SK-N-SH (cell line): ENCODE measurements around the gene CARS2. TPM values are rescaled to one million over a fixed set of nuclear protein-coding genes. Genes with fewer than 3 reads are reported as not detected.

Source experiments
- CTCF ChIA-PET: fragments of 300-600, 350-600 bp; formaldehyde crosslinking; extraction: SDS; loops from one replicate; lab custom pipeline; 2021; lab: Yijun Ruan, JAX
- POLR2A ChIA-PET: fragments of 350-600 bp; sonication (Branson Sonifier 250); formaldehyde crosslinking; extraction: SDS; loops from one replicate; lab custom pipeline; 2020; ENCODE audit warnings: antibody characterized with exemption, inconsistent platforms; lab: Yijun Ruan, JAX
- DNase-seq: peaks from one replicate; pipeline ENCODE4 v3.0.0; 2012
- H2AFZ ChIP-seq: fragments of 200-600 bp; sonication (generic); 2 replicates; pipeline ENCODE4 v1.8.1; 2016; ENCODE audit warnings: antibody characterized with exemption, mild to moderate bottlenecking, low read depth
- H3F3A ChIP-seq: fragments of 200-600 bp; sonication (generic); replicated peaks from 2 replicates; pipeline ENCODE3; 2016; ENCODE audit warnings: antibody characterized with exemption, mild to moderate bottlenecking; ENCODE audit not compliant: insufficient read depth
- H3K27ac ChIP-seq, 2 experiments: fragments of 200-500 bp in 1 of 2; fragments of 200-600 bp in 1 of 2; sonication (Bioruptor generic) in 1 of 2; sonication (generic), shearing (Covaris generic) in 1 of 2; 2 replicates each; pipeline versions ENCODE4 v1.5.1 to v1.6.1; 2014 to 2016; ENCODE audit warnings: low read depth in 2 of 2, inconsistent platforms in 1 of 2, low read length in 1 of 2, mild to moderate bottlenecking in 1 of 2, mixed read lengths in 1 of 2
- H3K27me3 ChIP-seq: fragments of 200-600 bp; sonication (generic), shearing (Covaris generic); 2 replicates; pipeline ENCODE4 v1.6.1; 2016; ENCODE audit warnings: mixed run types; ENCODE audit not compliant: insufficient read depth
- H3K36me3 ChIP-seq, 2 experiments: fragments of 200-500 bp in 1 of 2; fragments of 200-600 bp in 1 of 2; sonication (Bioruptor generic) in 1 of 2; sonication (generic) in 1 of 2; replicated peaks in 1 of 2; 2 replicates each; pipeline versions ENCODE3 to v1.5.1; 2014 to 2016; ENCODE audit warnings: low read length in 1 of 2, mild to moderate bottlenecking in 1 of 2; ENCODE audit not compliant: insufficient read depth in 2 of 2, control insufficient read depth in 1 of 2
- H3K4me1 ChIP-seq, 2 experiments: fragments of 200-500 bp in 1 of 2; fragments of 200-600 bp in 1 of 2; sonication (Bioruptor generic) in 1 of 2; sonication (generic), shearing (Covaris generic) in 1 of 2; 2 replicates each; pipeline versions ENCODE4 v1.5.1 to v1.6.1; 2014 to 2016; ENCODE audit warnings: low read depth in 1 of 2, low read length in 1 of 2, mixed run types in 1 of 2; ENCODE audit not compliant: insufficient read depth in 2 of 2, control insufficient read depth in 1 of 2
- H3K4me2 ChIP-seq: fragments of 200-600 bp; sonication (generic), shearing (Covaris generic); 2 replicates; pipeline ENCODE4 v1.6.1; 2017; ENCODE audit warnings: mixed run types
- H3K4me3 ChIP-seq, 2 experiments: fragments of 200-500 bp in 1 of 2; fragments of 200-600 bp in 1 of 2; sonication (Bioruptor generic) in 1 of 2; sonication (generic), shearing (Covaris generic) in 1 of 2; 2 replicates each; pipeline versions ENCODE4 v1.5.1 to v1.8.1; 2014 to 2016; ENCODE audit warnings: low read depth in 2 of 2, inconsistent platforms in 1 of 2, low read length in 1 of 2, mild to moderate bottlenecking in 1 of 2, mixed read lengths in 1 of 2, moderate library complexity in 1 of 2
- H3K79me2 ChIP-seq: fragments of 200-600 bp; sonication (generic); 2 replicates; pipeline ENCODE4 v1.8.1; 2017; ENCODE audit warnings: mild to moderate bottlenecking; ENCODE audit not compliant: insufficient read depth
- H3K9ac ChIP-seq: fragments of 200-600 bp; sonication (generic); 2 replicates; pipeline ENCODE4 v1.6.1; 2017; ENCODE audit warnings: mixed run types
- H3K9me2 ChIP-seq: fragments of 200-600 bp; sonication (generic); 2 replicates; pipeline ENCODE4 v1.6.1; 2017; ENCODE audit warnings: mixed run types
- H3K9me3 ChIP-seq: fragments of 200-600 bp; sonication (generic); 2 replicates; pipeline ENCODE4 v1.6.1; 2017; ENCODE audit warnings: mixed run types, mild to moderate bottlenecking, moderate library complexity
- H4K20me1 ChIP-seq: fragments of 200-600 bp; sonication (generic); 2 replicates; pipeline ENCODE4 v1.6.1; 2017; ENCODE audit warnings: mild to moderate bottlenecking, mixed run types; ENCODE audit not compliant: insufficient read depth
- CHD2 ChIP-seq: fragments of 150-350 bp; IDR thresholded peaks from 2 replicates; pipeline ENCODE4 v1.6.1; 2018; ENCODE audit warnings: low read length; ENCODE audit not compliant: partially characterized antibody
- EP300 ChIP-seq, 2 experiments: IDR thresholded peaks; 2 replicates each; pipeline versions ENCODE4 v1.4.0 to v1.6.1; 2012; ENCODE audit warnings: borderline replicate concordance in 1 of 2, low read depth in 1 of 2, low read length in 1 of 2
- FOSL2 ChIP-seq: IDR thresholded peaks from 2 replicates; pipeline ENCODE4 v1.4.0; 2012; ENCODE audit warnings: low read depth, mild to moderate bottlenecking, moderate library complexity, borderline replicate concordance
- MEF2A ChIP-seq: IDR thresholded peaks from 2 replicates; pipeline ENCODE4 v1.4.0; 2012; ENCODE audit warnings: low read depth, borderline replicate concordance
- NFIC ChIP-seq: IDR thresholded peaks from 2 replicates; pipeline ENCODE4 v1.4.0; 2012; ENCODE audit warnings: borderline replicate concordance
- NRF1 ChIP-seq: IDR thresholded peaks from 2 replicates; pipeline ENCODE4 v1.6.1; 2012; ENCODE audit warnings: low read depth, mild to moderate bottlenecking, low read length
- POLR2AphosphoS5 ChIP-seq: IDR thresholded peaks from 2 replicates; pipeline ENCODE4 v1.6.1; 2012; ENCODE audit warnings: low read depth, low read length
- RAD21 ChIP-seq: IDR thresholded peaks from 2 replicates; pipeline ENCODE4 v1.6.1; 2012; ENCODE audit warnings: mild to moderate bottlenecking, low read length
- SMC3 ChIP-seq: IDR thresholded peaks from 2 replicates; pipeline ENCODE4 v1.6.1; 2012; ENCODE audit warnings: low read depth, low read length, improper control_type of control experiment
- TAF1 ChIP-seq: IDR thresholded peaks from 2 replicates; pipeline ENCODE4 v1.6.1; 2012; ENCODE audit warnings: low read depth, mild to moderate bottlenecking, low read length, moderate library complexity, borderline replicate concordance
- TCF12 ChIP-seq: IDR thresholded peaks from 2 replicates; pipeline ENCODE4 v1.4.0; 2012
- WGBS: methylation state at CpG from one replicate; pipeline ENCODE4 v1.1.6; 2017; ENCODE audit warnings: low lambda C conversion rate; 5-methylcytosine and 5-hydroxymethylcytosine counted together
- polyA plus RNA-seq, 3 experiments: library from polyadenylated mRNA; depleted of rRNA; stranded (reverse); fragments of >200 nt; gene quantifications; 2 replicates each; pipeline ENCODE4 v1.2.3, GENCODE V29; 2012
- TF ChIP-seq, protein P1 (sequence below): IDR thresholded peaks from 2 replicates; pipeline ENCODE4; 2012
- TF ChIP-seq, protein P2 (sequence below): IDR thresholded peaks from 2 replicates; pipeline ENCODE4 v1.4.0; 2012; ENCODE audit warnings: low read depth, borderline replicate concordance
- TF ChIP-seq, protein P3 (sequence below): fragments of 200-600 bp; sonication (generic); IDR thresholded peaks from 2 replicates; pipeline ENCODE4 v1.6.1; 2017; ENCODE audit warnings: antibody characterized with exemption, mild to moderate bottlenecking, moderate library complexity
- TF ChIP-seq, protein P4 (sequence below): IDR thresholded peaks from 2 replicates; pipeline ENCODE4 v1.4.0; 2012; ENCODE audit warnings: low read depth, borderline replicate concordance

The CARS2 gene
- polyA plus RNA-seq, 1 of the 3 experiments (the other 2 are of a cell fraction): 78.6 TPM

DNA sequence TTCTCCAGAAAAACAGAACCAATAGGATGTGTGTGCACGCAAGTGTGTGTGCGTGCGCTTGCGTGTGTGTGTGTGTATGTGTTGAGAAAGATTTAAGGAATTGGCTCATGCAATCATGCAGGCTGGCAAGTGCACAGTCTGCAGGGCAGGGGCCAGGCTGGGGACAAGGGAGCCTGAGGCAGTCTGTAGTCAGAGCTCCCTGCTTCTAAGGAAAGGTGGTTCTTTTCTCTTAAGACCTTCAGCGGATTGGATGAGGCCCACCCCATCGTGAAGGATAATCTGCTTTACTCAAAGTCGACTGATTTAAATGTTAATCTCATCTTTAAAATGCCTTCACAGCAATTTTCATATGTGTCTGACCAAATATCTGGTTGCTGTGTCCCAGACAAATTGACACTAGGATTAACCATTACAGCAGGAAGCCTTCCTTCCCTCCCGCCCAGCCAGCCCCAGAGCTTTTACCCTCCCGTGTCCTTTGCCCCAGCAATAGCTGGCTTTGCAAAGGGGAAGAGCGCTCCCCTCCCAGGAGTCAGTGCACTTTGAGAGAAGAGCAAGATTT lies 105.6 kb downstream of the CARS2 start (continued):
- TF ChIP-seq, protein P1, sequence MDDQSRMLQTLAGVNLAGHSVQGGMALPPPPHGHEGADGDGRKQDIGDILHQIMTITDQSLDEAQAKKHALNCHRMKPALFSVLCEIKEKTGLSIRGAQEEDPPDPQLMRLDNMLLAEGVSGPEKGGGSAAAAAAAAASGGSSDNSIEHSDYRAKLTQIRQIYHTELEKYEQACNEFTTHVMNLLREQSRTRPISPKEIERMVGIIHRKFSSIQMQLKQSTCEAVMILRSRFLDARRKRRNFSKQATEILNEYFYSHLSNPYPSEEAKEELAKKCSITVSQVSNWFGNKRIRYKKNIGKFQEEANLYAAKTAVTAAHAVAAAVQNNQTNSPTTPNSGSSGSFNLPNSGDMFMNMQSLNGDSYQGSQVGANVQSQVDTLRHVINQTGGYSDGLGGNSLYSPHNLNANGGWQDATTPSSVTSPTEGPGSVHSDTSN: no peak

DNA sequence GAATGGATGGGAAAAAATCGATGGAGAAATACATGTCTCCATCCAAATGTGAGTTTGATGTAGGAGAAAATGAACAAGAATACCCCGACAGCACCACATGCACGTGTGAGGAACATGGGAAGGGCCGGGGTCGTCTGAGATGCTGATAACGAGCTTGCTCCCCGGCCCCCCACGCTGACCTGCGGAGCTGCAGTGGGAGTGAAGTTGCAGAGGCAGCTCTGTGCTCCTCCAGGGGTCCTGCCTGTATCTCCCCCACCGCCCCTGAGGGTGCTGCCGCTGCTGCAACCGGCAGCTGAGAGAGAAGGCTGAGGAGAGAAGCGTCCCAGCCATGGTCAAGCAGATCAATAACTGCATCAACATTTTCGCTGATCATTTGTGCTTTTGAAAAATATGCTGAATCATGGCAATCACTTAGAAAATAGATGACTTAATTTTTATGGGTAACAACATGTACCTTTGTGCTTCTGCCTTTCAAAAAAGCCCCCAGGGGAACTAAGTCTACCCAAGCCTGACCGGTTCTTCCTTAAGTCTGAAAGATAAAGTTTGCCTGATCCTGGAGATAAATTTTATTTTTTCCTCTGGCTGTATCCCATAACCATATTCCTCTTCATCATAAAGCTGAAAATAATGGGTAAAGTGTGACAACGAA lies 108.8 kb downstream of the CARS2 start:
- POLR2A ChIA-PET: no interaction called here
- Histone ChIP-seq H3K27ac (no peak overlapping the region), H3K79me2 (no peaks in the 10 kb centered on the region), H4K20me1 (no peaks in the 10 kb centered on the region), H3K36me3 (no peaks in the 10 kb centered on the region), H3K9me3 (no peaks in the 10 kb centered on the region), H3K4me1 (no peaks in the 10 kb centered on the region), H3K9me2 (no peaks in the 10 kb centered on the region), H3F3A (peaks cover 3% of the 10 kb centered on the region), H3K9ac (no peak overlapping the region), H3K4me3 (no peak overlapping the region), H3K27me3 (no peaks in the 10 kb centered on the region), H3K4me2 (no peak overlapping the region), H2AFZ (no peak overlapping the region)
- WGBS: 88% methylated on average over 13 of the region's 16 CpGs
- CTCF ChIA-PET: interaction anchor here (0.7 kb wide), 1 partner anchor 9 kb away, joined by 3 read pairs; no protein-coding TSS in a partner anchor
- TF ChIP-seq TCF12: no peak
- TF ChIP-seq, protein P2, sequence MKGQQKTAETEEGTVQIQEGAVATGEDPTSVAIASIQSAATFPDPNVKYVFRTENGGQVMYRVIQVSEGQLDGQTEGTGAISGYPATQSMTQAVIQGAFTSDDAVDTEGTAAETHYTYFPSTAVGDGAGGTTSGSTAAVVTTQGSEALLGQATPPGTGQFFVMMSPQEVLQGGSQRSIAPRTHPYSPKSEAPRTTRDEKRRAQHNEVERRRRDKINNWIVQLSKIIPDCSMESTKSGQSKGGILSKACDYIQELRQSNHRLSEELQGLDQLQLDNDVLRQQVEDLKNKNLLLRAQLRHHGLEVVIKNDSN: no peak
- no peak for TF ChIP-seq RAD21
- TF ChIP-seq NRF1: no peak
- no peak for TF ChIP-seq NFIC
- no peak for TF ChIP-seq FOSL2
- TF ChIP-seq POLR2AphosphoS5: no peak
- TF ChIP-seq CHD2: no peak
- no peak for TF ChIP-seq MEF2A
- TF ChIP-seq SMC3: no peak
- TF ChIP-seq TAF1: no peak
- TF ChIP-seq, protein P3, sequence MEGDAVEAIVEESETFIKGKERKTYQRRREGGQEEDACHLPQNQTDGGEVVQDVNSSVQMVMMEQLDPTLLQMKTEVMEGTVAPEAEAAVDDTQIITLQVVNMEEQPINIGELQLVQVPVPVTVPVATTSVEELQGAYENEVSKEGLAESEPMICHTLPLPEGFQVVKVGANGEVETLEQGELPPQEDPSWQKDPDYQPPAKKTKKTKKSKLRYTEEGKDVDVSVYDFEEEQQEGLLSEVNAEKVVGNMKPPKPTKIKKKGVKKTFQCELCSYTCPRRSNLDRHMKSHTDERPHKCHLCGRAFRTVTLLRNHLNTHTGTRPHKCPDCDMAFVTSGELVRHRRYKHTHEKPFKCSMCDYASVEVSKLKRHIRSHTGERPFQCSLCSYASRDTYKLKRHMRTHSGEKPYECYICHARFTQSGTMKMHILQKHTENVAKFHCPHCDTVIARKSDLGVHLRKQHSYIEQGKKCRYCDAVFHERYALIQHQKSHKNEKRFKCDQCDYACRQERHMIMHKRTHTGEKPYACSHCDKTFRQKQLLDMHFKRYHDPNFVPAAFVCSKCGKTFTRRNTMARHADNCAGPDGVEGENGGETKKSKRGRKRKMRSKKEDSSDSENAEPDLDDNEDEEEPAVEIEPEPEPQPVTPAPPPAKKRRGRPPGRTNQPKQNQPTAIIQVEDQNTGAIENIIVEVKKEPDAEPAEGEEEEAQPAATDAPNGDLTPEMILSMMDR: no peak
- TF ChIP-seq, protein P1: no peak
- TF ChIP-seq EP300 (IDR thresholded peaks at IDR 0.05; ENCODE audit: borderline replicate concordance in 1 of 2, low read depth in 1 of 2, low read length in 1 of 2): no peak
- TF ChIP-seq, protein P4, sequence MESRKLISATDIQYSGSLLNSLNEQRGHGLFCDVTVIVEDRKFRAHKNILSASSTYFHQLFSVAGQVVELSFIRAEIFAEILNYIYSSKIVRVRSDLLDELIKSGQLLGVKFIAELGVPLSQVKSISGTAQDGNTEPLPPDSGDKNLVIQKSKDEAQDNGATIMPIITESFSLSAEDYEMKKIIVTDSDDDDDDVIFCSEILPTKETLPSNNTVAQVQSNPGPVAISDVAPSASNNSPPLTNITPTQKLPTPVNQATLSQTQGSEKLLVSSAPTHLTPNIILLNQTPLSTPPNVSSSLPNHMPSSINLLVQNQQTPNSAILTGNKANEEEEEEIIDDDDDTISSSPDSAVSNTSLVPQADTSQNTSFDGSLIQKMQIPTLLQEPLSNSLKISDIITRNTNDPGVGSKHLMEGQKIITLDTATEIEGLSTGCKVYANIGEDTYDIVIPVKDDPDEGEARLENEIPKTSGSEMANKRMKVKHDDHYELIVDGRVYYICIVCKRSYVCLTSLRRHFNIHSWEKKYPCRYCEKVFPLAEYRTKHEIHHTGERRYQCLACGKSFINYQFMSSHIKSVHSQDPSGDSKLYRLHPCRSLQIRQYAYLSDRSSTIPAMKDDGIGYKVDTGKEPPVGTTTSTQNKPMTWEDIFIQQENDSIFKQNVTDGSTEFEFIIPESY: no peak
- no peak for DNase-seq
